ENCODE results near the gene ISCU. TPM values are rescaled to one million over a fixed set of nuclear protein-coding genes. Genes with fewer than 3 reads are reported as not detected.

The ISCU gene
- total RNA-seq, 4 donors from 2014 or later = 113 to 155 (median 130) TPM

DNA sequence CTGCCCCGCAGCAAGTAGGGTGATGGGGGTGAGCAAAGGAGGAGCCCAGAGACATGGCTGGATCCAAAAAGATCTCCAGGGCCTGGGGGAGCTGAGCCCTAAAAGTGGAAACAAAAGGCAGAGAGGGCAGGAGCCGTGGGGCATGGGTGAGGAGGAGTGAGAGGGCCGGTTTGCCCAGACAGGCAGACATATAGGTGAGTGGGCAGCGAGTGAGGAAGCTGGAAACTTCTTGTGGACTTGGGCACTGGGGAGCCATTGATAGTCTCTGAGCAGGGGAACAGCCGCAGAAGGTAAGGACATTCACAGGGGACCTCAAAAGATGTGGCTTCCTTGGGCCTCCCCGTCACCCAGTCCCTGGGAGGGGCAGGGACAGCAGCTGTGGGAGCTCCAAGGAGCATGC, 52.2 kb downstream of the ISCU start:
- TF ChIP-seq EP300 (IDR thresholded peaks at IDR 0.05; ENCODE audit: low read depth) (no peak), POLR2A (IDR thresholded peaks at IDR 0.05) (no peak), POLR2AphosphoS5 (IDR thresholded peaks at IDR 0.05) (no peak)
- TF ChIP-seq, protein P1, sequence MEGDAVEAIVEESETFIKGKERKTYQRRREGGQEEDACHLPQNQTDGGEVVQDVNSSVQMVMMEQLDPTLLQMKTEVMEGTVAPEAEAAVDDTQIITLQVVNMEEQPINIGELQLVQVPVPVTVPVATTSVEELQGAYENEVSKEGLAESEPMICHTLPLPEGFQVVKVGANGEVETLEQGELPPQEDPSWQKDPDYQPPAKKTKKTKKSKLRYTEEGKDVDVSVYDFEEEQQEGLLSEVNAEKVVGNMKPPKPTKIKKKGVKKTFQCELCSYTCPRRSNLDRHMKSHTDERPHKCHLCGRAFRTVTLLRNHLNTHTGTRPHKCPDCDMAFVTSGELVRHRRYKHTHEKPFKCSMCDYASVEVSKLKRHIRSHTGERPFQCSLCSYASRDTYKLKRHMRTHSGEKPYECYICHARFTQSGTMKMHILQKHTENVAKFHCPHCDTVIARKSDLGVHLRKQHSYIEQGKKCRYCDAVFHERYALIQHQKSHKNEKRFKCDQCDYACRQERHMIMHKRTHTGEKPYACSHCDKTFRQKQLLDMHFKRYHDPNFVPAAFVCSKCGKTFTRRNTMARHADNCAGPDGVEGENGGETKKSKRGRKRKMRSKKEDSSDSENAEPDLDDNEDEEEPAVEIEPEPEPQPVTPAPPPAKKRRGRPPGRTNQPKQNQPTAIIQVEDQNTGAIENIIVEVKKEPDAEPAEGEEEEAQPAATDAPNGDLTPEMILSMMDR (IDR thresholded peaks at IDR 0.05) = no peak
- intact Hi-C loops (cut with DNase I; ENCODE audit: low total_unique reads) = loop anchor here (5.0 to 10.0 kb wide), 2 partner anchors 52 to 340 kb away; partner anchors contain the start of genes ISCU and SART3
- H3K9me3 ChIP-seq = no peaks in the 10 kb centered on the region
- H3K27me3 ChIP-seq = no peaks in the 10 kb centered on the region
- H3K4me1 ChIP-seq = peaks cover 0 to 18% (median 0%) of the 10 kb centered on the region in 4 donors
- 93 to 100% methylated on average over 1 to 6 of the region's 6 CpGs for WGBS, 2 donors (ENCODE audit: low coverage in 1 of 2)
- in situ Hi-C loops (cut with MboI; ENCODE audit: low pct_ligation_motif_present in 1 of 4, low pct_unique_long_range_greater_than_20kb in 1 of 4, low sequenced_read_pairs in 3 of 4) = loop anchor here (5.0 to 10.0 kb wide), 3 partner anchors 42 to 50 kb away; partner anchors contain the start of genes ISCU (in 1 of the 4) and SART3 (in 1 of the 4)
- no peaks in the 10 kb centered on the region for H3K36me3 ChIP-seq
- DNase-seq = no peak
- H3K4me3 ChIP-seq = no peak overlapping the region
- H3K27ac ChIP-seq = no peak overlapping the region

DNA sequence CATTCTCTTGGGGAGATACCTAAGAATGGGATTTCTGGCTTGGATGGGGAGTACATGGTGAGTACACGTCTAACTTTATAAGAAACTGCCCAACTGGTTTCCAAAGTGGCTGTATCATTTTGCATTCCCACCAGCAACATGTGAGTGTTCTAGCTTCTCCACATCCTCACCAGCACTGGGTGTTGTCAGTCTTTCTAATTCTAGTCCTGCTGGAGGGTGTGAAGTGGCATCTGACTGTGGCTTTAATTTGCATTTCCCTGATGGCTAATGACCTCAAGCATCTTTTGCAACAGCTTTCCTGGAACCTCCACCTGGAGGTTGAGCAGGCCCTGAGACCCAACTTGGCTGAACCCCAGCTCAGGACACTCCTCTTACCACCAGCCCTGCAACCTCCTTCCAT, 53.5 kb downstream of the ISCU start:
- Histone ChIP-seq H3K9me3 (no peaks in the 10 kb centered on the region), H3K27ac (no peak overlapping the region), H3K36me3 (no peaks in the 10 kb centered on the region), H3K27me3 (no peaks in the 10 kb centered on the region), H3K4me1 (peaks cover 0 to 18% (median 0%) of the 10 kb centered on the region in 4 donors), H3K4me3 (no peak overlapping the region)
- DNase-seq = no peak
- no peak for TF ChIP-seq POLR2AphosphoS5 (IDR thresholded peaks at IDR 0.05)
- intact Hi-C loops (cut with DNase I; ENCODE audit: low total_unique reads) (loop anchor here (5.0 to 10.0 kb wide), 2 partner anchors 54 to 339 kb away; partner anchors contain the start of genes ISCU and SART3), in situ Hi-C loops (cut with MboI; ENCODE audit: low pct_ligation_motif_present in 1 of 4, low pct_unique_long_range_greater_than_20kb in 1 of 4, low sequenced_read_pairs in 3 of 4) (loop anchor here in 3 of 4 donors (5.0 to 10.0 kb wide), 2 partner anchors 49 to 51 kb away; partner anchors contain the start of genes ISCU (in 1 of the 3) and SART3 (in 1 of the 3))
- 84% methylated on average over 1 of the region's 1 CpG; no CpG with 5 or more reads in 1 of the 2 donors for WGBS, 2 donors (ENCODE audit: low coverage in 1 of 2)

DNA sequence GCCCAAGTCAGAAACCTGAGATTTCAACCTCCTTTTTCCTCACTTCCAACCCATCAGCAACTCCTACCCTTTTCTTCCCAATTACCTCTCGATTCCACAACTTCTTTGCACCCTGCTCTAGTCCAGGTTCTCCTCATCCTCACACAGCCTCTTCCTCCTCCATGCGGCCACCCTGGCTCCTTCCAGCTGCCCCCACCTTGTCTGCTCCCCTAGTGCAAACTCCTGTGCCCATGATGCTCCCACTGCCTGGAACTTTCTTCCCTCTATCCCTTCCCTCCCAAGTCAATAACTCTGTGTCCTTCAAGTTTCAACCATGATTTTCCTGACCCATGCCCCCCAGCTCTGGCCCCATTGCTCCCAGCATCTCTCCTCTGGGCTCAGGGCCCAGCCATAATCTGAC, 54.0 kb downstream of the ISCU start:
- no peak for TF ChIP-seq POLR2AphosphoS5 (IDR thresholded peaks at IDR 0.05)
- TF ChIP-seq, protein P1 (IDR thresholded peaks at IDR 0.05) = no peak
- no peak for TF ChIP-seq EP300 (IDR thresholded peaks at IDR 0.05; ENCODE audit: low read depth)
- TF ChIP-seq POLR2A (IDR thresholded peaks at IDR 0.05) = no peak
- DNase-seq = no peak
- Histone ChIP-seq H3K36me3 (no peaks in the 10 kb centered on the region), H3K27ac (peak overlapping the region in 1 of 4 donors; percentile 40), H3K4me1 (peaks cover 0 to 18% (median 0%) of the 10 kb centered on the region in 4 donors), H3K27me3 (no peaks in the 10 kb centered on the region), H3K4me3 (no peak overlapping the region), H3K9me3 (no peaks in the 10 kb centered on the region)
- 94% methylated on average over 2 of the region's 2 CpGs for WGBS, 2 donors (ENCODE audit: low coverage in 1 of 2)
- intact Hi-C loops (cut with DNase I; ENCODE audit: low total_unique reads) = loop anchor here (5.0 to 10.0 kb wide), 2 partner anchors 54 to 338 kb away; partner anchors contain the start of genes ISCU and SART3
- in situ Hi-C loops (cut with MboI; ENCODE audit: low pct_ligation_motif_present in 1 of 4, low pct_unique_long_range_greater_than_20kb in 1 of 4, low sequenced_read_pairs in 3 of 4) = loop anchor here in 3 of 4 donors (5.0 to 10.0 kb wide), 2 partner anchors 49 to 52 kb away; partner anchors contain the start of genes ISCU (in 1 of the 3) and SART3 (in 1 of the 3)

DNA sequence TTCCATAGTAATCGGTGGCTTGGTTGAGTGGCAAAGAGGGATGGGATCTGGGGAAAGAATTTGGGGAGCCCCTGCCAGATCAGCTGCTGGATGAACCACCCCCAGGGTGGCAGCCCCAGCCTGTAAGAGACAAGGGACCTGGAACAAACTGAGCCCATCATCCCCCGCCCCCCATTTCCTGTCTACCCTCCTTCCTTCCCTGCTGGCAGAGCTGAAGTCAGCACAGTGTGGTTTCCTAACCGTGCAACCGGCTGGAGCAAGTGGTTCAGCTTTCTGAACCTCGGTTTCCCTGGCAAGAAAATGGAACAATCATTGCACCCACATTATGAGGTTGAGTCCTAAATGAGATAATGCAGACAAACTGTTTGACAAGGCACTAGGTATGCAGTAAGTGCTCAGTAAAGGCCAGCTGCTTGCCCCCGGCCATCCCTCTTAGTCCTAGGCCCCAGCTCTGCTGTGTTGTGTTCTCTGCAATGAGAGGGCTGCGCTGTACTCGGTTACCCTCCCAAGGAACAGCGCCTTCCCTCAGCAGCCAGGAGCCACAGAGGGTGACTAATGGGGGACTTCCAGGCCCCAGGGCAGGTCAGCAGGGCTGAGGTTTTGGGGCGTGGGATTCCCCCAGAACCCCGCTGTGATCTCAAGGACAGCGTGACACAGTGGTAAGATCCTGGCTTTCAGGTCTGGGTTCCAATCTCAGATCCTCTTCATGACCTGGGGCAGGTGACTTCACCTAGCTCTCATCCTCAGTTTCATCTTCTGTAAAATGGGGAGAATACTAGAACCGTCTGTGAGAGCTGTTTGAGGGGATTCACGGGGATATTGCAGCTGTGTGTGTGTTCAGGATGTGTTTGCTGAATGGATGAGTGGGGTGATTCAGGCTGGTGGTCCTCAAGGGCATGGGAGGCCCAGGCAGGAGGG, 54.8 kb downstream of the ISCU start:
- H3K27ac ChIP-seq = peak overlapping the region in 1 of 4 donors; percentile 40
- peaks cover 0 to 19% (median 0%) of the 10 kb centered on the region in 4 donors for H3K4me1 ChIP-seq
- DNase-seq = peak; percentile 33
- in situ Hi-C loops (cut with MboI; ENCODE audit: low pct_ligation_motif_present in 1 of 4, low pct_unique_long_range_greater_than_20kb in 1 of 4, low sequenced_read_pairs in 3 of 4) = loop anchor here in 3 of 4 donors (5.0 to 10.0 kb wide), 2 partner anchors 50 to 52 kb away; partner anchors contain the start of genes ISCU (in 1 of the 3) and SART3 (in 1 of the 3)
- no peak overlapping the region for H3K4me3 ChIP-seq
- H3K9me3 ChIP-seq = no peaks in the 10 kb centered on the region
- H3K36me3 ChIP-seq = no peaks in the 10 kb centered on the region
- 60 to 72% methylated on average over 2 to 12 of the region's 14 CpGs for WGBS, 2 donors (ENCODE audit: low coverage in 1 of 2)
- TF ChIP-seq POLR2AphosphoS5 (IDR thresholded peaks at IDR 0.05) = no peak
- no peak for TF ChIP-seq POLR2A (IDR thresholded peaks at IDR 0.05)
- TF ChIP-seq, protein P1 (IDR thresholded peaks at IDR 0.05) = no peak
- TF ChIP-seq EP300 (IDR thresholded peaks at IDR 0.05; ENCODE audit: low read depth) = no peak
- intact Hi-C loops (cut with DNase I; ENCODE audit: low total_unique reads) = loop anchor here (5.0 to 10.0 kb wide), 2 partner anchors 55 to 338 kb away; partner anchors contain the start of genes ISCU and SART3
- no peaks in the 10 kb centered on the region for H3K27me3 ChIP-seq
